ENCODE data around the gene ERICH4. TPM values are rescaled to one million over a fixed set of nuclear protein-coding genes. Genes with fewer than 3 reads are reported as not detected.

ERICH4 gene
- total and polyA plus RNA-seq, 3 donors from 2014 or later, result 0.61 to 1.8 TPM; not detected in 1

- TF ChIP-seq CTCF (IDR thresholded peaks at IDR 0.05) (no peak), POLR2A (IDR thresholded peaks at IDR 0.05) (no peak)
- Histone ChIP-seq H3K36me3 (ENCODE audit: low read depth, missing control alignments) (no peaks in the 10 kb centered on the region), H3K9me3 (no peaks in the 10 kb centered on the region), H3K27ac (no peak overlapping the region), H3K4me1 (no peaks in the 10 kb centered on the region), H3K27me3 (no peaks in the 10 kb centered on the region), H3K4me3 (no peak overlapping the region)
- DNase-seq, result no peak
- intact Hi-C loops (cut with DNase I; ENCODE audit: low total_unique reads), result no loop called here
- WGBS, 2 donors, result 86 to 87% methylated on average over 7 of the region's 7 CpGs
These were observed 4.9 kb upstream of the ERICH4 start for GRCh38 chr19:41437944-41438574.

- peak; percentile 100 for DNase-seq
- Histone ChIP-seq H3K9me3 (no peaks in the 10 kb centered on the region), H3K36me3 (ENCODE audit: low read depth, missing control alignments) (no peaks in the 10 kb centered on the region), H3K4me1 (no peaks in the 10 kb centered on the region), H3K27ac (peak within 1 kb of the TSS; percentile 92 to 95), H3K4me3 (peak within 1 kb of the TSS; percentile 67 to 87), H3K27me3 (no peaks in the 10 kb centered on the region)
- 1% methylated on average over 31 to 40 of the region's 40 CpGs for WGBS, 2 donors
- intact Hi-C loops (cut with DNase I; ENCODE audit: low total_unique reads), result loop anchor here (10.0 kb wide), 1 partner anchor 135 kb away; the partner anchor contains the start of gene CEACAM21
- peak in 2 of 3 experiments; percentile 23 to 34 for TF ChIP-seq CTCF (IDR thresholded peaks at IDR 0.05)
- TF ChIP-seq POLR2A (IDR thresholded peaks at IDR 0.05), result no peak
These were observed 3.3 kb upstream of the ERICH4 start, which contains the start of gene DMAC2 for GRCh38 chr19:41439441-41440222. TSS of gene DMAC2 (minus strand) at chr19:41439912. CDS start at chr19:41439899, 13 bp downstream.

DNA sequence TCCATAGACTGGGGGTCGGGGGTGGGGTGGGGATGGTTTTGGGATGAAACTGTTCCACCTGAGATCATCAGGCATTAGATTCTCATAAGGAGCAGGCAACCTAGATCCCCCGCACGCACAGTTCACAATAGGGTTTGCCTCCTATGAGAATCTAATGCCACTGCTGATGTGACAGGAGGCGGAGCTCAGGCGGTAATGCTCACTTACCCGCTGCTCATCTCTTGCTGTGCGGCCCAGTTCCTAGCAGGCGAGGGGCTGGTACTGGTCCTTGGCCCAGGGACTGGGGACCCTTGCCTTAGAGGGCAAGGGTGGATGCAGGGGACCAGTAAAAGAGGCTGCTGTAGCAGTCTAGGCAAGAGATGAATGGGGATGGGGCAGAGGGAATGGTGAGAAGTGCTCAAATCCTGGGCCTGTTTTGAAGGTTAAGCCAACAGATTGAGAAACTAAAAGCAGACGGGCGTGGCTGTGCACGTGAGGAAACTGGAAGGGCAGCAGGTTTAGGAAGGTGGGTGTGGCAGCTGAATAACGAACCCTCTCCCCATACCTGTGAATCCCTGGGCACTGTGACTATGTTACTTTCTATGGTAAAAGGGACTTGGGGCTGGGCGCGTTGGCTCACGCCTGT, 1.5 kb upstream of the ERICH4 start:
- Histone ChIP-seq H3K36me3 (ENCODE audit: low read depth, missing control alignments) (no peaks in the 10 kb centered on the region), H3K4me3 (no peak overlapping the region), H3K9me3 (no peaks in the 10 kb centered on the region), H3K27ac (no peak overlapping the region), H3K4me1 (no peaks in the 10 kb centered on the region), H3K27me3 (no peaks in the 10 kb centered on the region)
- intact Hi-C loops (cut with DNase I; ENCODE audit: low total_unique reads), result loop anchor here (10.0 kb wide), 1 partner anchor 133 kb away; the partner anchor contains the start of gene CEACAM21
- WGBS, 2 donors, result 82 to 87% methylated on average over 15 of the region's 15 CpGs
- TF ChIP-seq CTCF (IDR thresholded peaks at IDR 0.05) (no peak), POLR2A (IDR thresholded peaks at IDR 0.05) (no peak)
- peak; percentile 12 for DNase-seq

GRCh38 chr19:41443813-41444455, 978 bp downstream of the ERICH4 start:
- H3K36me3 ChIP-seq (ENCODE audit: low read depth, missing control alignments), result no peaks in the 10 kb centered on the region
- 58 to 70% methylated on average over 2 to 6 of the region's 6 CpGs for WGBS, 2 donors
- intact Hi-C loops (cut with DNase I; ENCODE audit: low total_unique reads), result loop anchor here (10.0 kb wide), 1 partner anchor 131 kb away; the partner anchor contains the start of gene CEACAM21
- H3K9me3 ChIP-seq, result no peaks in the 10 kb centered on the region
- no peaks in the 10 kb centered on the region for H3K27me3 ChIP-seq
- H3K4me1 ChIP-seq, result no peaks in the 10 kb centered on the region
- H3K4me3 ChIP-seq, result no peak overlapping the region
- no peak overlapping the region for H3K27ac ChIP-seq
- TF ChIP-seq CTCF (IDR thresholded peaks at IDR 0.05), result no peak
- no peak for TF ChIP-seq POLR2A (IDR thresholded peaks at IDR 0.05)
- DNase-seq, result no peak
